Peyer's patch (tissue), 4 donors: ENCODE results near the gene BANP. TPM values are rescaled to one million over a fixed set of nuclear protein-coding genes. Genes with fewer than 3 reads are reported as not detected.

Experiments
- DNase-seq, 3 donors: peaks; one replicate each; pipeline ENCODE4 v3.0.0-alpha.2; 2017 to 2019
- H3K27ac ChIP-seq, 4 donors: fragments of 200-600 bp; sonication (generic); one replicate each; pipeline ENCODE4 v1.5.1; 2016 to 2019
- H3K27me3 ChIP-seq, 2 donors: fragments of 200-600 bp; sonication (generic); one replicate each; pipeline ENCODE4 v1.5.1; 2019
- H3K36me3 ChIP-seq, 3 donors: fragments of 200-600 bp; sonication (generic); one replicate each; pipeline ENCODE4 v1.5.1; 2016 to 2019
- H3K4me1 ChIP-seq, 4 donors: fragments of 200-600 bp; sonication (generic); one replicate each; pipeline ENCODE4 v1.5.1; 2016 to 2019
- H3K4me3 ChIP-seq, 4 donors: fragments of 200-600 bp; sonication (generic); 1 replicate in 3 of 4; 2 replicates in 1 of 4; pipeline ENCODE4 v1.5.1; 2016 to 2019; ENCODE audit warnings: mild to moderate bottlenecking in 1 of 4
- H3K9me3 ChIP-seq, 4 donors: fragments of 200-600 bp; sonication (generic); one replicate each; pipeline ENCODE4 v1.5.1; 2016 to 2019; ENCODE audit warnings: mild to moderate bottlenecking in 1 of 4
- POLR2A ChIP-seq, 2 donors: fragments of 450-650 bp; IDR thresholded peaks; one replicate each; pipeline ENCODE4 v1.5.1; 2017; ENCODE audit warnings: antibody characterized with exemption in 2 of 2, mild to moderate bottlenecking in 2 of 2, moderate library complexity in 2 of 2
- total RNA-seq, 4 donors: library from RNA; depleted of rRNA; stranded (reverse); fragments of >200 nt; gene quantifications; one replicate each; pipeline ENCODE4 v1.1.0, GENCODE V29; 2016
- TF ChIP-seq, protein P1 (sequence below), 6 experiments: fragments of 450-650 bp in 4 of 6; fragments of 200-600 bp in 2 of 6; sonication (generic) in 1 of 6; IDR thresholded peaks; one replicate each; pipeline ENCODE4 v1.5.1; 2017 to 2019; ENCODE audit warnings: antibody characterized with exemption in 6 of 6, mild to moderate bottlenecking in 3 of 6, moderate library complexity in 1 of 6

Gene BANP
- total RNA-seq, 4 donors from 2014 or later: 27.6 to 113 (median 42.7) TPM

DNA sequence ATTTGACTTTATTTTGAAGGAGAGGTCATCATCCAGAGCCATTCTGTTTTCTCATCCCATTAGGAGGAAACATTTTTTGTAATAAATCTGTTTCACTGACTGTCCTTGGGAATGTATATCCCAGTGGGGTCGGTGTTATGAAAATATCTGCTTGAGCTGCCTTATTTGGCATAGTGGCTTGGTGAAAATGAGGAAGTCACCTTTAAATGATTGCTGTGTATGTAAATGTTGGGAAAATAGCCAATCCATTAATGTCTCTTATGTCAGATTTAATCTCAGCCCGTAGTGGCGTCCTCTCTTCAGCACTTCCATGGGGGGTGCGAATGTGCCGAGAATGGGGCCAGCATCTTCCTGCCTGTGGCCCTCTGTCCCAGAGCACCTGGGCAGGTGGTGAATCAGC is 57.6 kb downstream of the BANP start:
- H3K9me3 ChIP-seq: no peaks in the 10 kb centered on the region
- H3K27ac ChIP-seq: no peak overlapping the region
- peaks cover 0 to 48% (median 0%) of the 10 kb centered on the region in 3 donors for H3K36me3 ChIP-seq
- no peak overlapping the region for H3K4me3 ChIP-seq
- DNase-seq: no peak
- H3K27me3 ChIP-seq: no peaks in the 10 kb centered on the region
- H3K4me1 ChIP-seq: peaks cover 0 to 9% (median 0%) of the 10 kb centered on the region in 4 donors
- TF ChIP-seq, protein P1, sequence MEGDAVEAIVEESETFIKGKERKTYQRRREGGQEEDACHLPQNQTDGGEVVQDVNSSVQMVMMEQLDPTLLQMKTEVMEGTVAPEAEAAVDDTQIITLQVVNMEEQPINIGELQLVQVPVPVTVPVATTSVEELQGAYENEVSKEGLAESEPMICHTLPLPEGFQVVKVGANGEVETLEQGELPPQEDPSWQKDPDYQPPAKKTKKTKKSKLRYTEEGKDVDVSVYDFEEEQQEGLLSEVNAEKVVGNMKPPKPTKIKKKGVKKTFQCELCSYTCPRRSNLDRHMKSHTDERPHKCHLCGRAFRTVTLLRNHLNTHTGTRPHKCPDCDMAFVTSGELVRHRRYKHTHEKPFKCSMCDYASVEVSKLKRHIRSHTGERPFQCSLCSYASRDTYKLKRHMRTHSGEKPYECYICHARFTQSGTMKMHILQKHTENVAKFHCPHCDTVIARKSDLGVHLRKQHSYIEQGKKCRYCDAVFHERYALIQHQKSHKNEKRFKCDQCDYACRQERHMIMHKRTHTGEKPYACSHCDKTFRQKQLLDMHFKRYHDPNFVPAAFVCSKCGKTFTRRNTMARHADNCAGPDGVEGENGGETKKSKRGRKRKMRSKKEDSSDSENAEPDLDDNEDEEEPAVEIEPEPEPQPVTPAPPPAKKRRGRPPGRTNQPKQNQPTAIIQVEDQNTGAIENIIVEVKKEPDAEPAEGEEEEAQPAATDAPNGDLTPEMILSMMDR (IDR thresholded peaks at IDR 0.05): no peak
- no peak for TF ChIP-seq POLR2A (IDR thresholded peaks at IDR 0.05)

DNA sequence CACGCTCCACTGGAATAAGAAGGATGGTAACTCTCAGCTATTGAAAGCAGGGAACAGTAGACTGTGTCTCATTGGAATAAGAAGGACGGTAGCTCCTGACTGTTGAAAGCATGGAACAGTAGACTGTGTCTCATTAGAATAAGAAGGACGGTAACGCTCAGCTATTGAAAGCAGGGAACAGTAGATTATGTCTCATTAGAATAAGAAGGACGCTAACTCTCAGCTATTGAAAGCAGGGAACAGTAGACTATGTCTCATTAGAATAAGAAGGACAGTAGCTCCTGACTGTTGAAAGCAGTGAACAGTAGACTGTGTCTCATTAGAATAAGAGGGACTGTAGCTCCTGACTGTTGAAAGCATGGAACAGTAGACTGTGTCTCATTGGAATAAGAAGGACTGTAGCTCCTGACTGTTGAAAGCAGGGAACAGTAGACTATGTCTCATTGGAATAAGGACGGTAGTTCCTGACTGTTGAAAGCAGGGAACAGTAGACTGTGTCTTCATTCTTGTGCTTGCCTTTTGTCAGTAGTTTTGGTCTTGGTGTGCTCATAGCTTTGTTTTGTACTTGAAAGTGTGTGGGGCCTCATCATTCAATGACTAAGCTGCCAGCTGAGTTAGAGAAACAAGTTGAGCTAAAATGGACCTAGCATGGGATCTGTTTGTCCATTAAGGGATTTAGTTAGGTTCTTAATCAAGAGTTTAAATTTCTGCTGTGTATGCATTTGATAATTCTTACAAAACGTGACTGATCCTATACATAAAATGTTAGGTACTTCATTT is 58.5 kb downstream of the BANP start:
- no peak for TF ChIP-seq POLR2A (IDR thresholded peaks at IDR 0.05)
- TF ChIP-seq, protein P1 (IDR thresholded peaks at IDR 0.05): no peak
- Histone ChIP-seq H3K36me3 (peaks cover 0 to 40% (median 0%) of the 10 kb centered on the region in 3 donors), H3K9me3 (no peaks in the 10 kb centered on the region), H3K27me3 (no peaks in the 10 kb centered on the region), H3K4me1 (peaks cover 0 to 18% (median 0%) of the 10 kb centered on the region in 4 donors), H3K27ac (no peak overlapping the region), H3K4me3 (no peak overlapping the region)
- no peak for DNase-seq

DNA sequence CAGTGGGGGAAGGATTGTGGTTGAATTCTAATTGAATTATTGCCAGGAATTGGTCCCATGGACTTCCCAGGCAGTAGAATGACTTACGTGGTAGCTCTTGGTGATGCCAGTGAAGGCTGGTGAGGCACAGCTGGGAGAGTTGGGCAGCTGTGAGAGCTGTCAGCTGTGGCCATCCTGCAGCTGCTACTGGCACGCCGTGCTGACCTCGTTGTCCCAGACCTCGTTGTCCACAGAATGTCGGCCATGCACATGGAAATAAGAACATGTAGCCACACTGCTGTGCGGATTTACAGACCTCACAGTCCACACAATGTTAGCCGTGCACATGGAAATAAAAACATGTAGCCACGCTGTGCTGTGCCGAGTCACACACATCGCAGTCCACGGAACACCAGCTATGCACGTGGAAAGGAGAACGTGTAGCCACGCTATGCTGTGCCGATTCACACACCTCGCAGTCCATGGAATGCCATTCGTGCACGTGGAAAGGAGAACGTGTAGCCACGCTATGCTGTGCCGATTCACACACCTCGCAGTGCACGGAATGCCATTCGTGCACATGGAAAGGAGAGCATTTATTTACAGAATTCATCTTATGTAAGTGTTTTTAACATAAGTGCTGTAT is 59.2 kb downstream of the BANP start:
- TF ChIP-seq, protein P1 (IDR thresholded peaks at IDR 0.05): no peak
- TF ChIP-seq POLR2A (IDR thresholded peaks at IDR 0.05): no peak
- no peak for DNase-seq

DNA sequence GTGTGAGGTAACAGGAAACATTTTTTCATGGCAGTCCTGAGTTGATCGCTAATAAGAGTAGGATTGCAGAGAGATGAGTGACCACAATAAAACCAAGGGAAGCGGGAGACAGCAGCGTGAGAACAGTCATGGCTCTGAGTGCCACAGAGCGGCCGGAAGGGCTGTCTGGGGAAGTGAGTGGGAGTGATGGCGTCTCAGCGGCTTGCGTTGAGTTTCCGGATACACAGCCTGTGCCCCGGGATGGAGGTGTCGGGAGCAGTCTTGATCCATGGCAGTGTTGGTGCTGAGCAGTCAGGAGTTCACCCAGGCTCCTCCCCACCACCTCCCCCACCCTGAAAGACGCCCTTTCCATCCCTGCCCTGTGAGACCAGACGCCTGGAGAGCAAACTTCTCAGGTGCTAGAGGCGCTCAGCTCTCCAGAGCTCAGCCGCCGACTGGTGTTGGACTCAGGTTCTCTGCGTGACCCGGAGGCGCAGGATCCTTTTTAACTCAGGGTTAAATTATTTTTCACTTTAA is 59.8 kb downstream of the BANP start:
- no peak for DNase-seq
- H3K4me3 ChIP-seq: no peak overlapping the region
- no peaks in the 10 kb centered on the region for H3K27me3 ChIP-seq
- H3K36me3 ChIP-seq: peaks cover 0 to 32% (median 0%) of the 10 kb centered on the region in 3 donors
- peaks cover 0 to 18% (median 0%) of the 10 kb centered on the region in 4 donors for H3K4me1 ChIP-seq
- H3K9me3 ChIP-seq: no peaks in the 10 kb centered on the region
- TF ChIP-seq POLR2A (IDR thresholded peaks at IDR 0.05): no peak
- TF ChIP-seq, protein P1 (IDR thresholded peaks at IDR 0.05): no peak
- H3K27ac ChIP-seq: no peak overlapping the region

More for the DNA sequence above, 59.2 kb downstream of the BANP start:
- Histone ChIP-seq H3K27ac (no peak overlapping the region), H3K4me1 (peaks cover 0 to 18% (median 0%) of the 10 kb centered on the region in 4 donors), H3K36me3 (peaks cover 0 to 38% (median 0%) of the 10 kb centered on the region in 3 donors), H3K9me3 (no peaks in the 10 kb centered on the region), H3K4me3 (no peak overlapping the region), H3K27me3 (no peaks in the 10 kb centered on the region)

DNA sequence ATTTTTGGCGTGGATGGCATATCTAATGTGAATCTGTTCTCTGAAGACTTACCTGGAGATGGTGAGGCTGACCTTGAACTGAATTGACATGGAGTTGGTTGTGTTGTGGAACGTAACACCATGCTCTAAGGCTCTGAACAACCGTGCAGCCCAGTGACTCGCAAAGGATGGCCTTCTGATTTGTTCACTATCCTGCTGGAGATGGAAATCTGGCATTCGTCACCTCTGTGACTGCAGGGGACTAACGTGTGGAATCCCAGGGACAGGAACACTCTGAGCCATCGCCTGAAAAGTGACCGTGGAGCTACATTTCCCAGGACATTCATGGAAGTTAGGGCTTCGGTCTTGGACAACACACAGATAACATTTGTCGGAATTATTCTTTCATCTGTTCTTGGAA is 61.1 kb downstream of the BANP start:
- Histone ChIP-seq H3K36me3 (peaks cover 0 to 23% (median 0%) of the 10 kb centered on the region in 3 donors), H3K9me3 (no peaks in the 10 kb centered on the region), H3K4me1 (peaks cover 0 to 18% (median 0%) of the 10 kb centered on the region in 4 donors), H3K27me3 (no peaks in the 10 kb centered on the region), H3K4me3 (no peak overlapping the region), H3K27ac (no peak overlapping the region)
- DNase-seq: no peak
- TF ChIP-seq, protein P1 (IDR thresholded peaks at IDR 0.05): no peak
- no peak for TF ChIP-seq POLR2A (IDR thresholded peaks at IDR 0.05)
